Neural progenitor cell (in vitro differentiated cells): ENCODE data around the gene PPARA. TPM values are rescaled to one million over a fixed set of nuclear protein-coding genes. Genes with fewer than 3 reads are reported as not detected.

ENCODE experiments used
- DNase-seq: peaks from one replicate; pipeline ENCODE4 v3.0.0-alpha.2; 2016; ENCODE audit warnings: low spot score
- H2AFZ ChIP-seq: fragments of 200-600 bp; sonication (generic); replicated peaks from 2 replicates; pipeline ENCODE4 v1.6.1; 2016; ENCODE audit warnings: antibody characterized with exemption
- H3F3A ChIP-seq: fragments of 200-600 bp; sonication (generic); 2 replicates; pipeline ENCODE4 v1.6.1; 2016; ENCODE audit warnings: antibody characterized with exemption, low read depth
- H3K27ac ChIP-seq: fragments of 200-600 bp; sonication (generic); 2 replicates; pipeline ENCODE4 v1.5.1; 2016; ENCODE audit warnings: mild to moderate bottlenecking
- H3K27me3 ChIP-seq: fragments of 200-600 bp; sonication (generic); 2 replicates; pipeline ENCODE4 v1.6.1; 2016; ENCODE audit warnings: mild to moderate bottlenecking, moderate library complexity
- H3K36me3 ChIP-seq: fragments of 200-600 bp; sonication (generic); 2 replicates; pipeline ENCODE4 v1.5.1; 2016
- H3K4me1 ChIP-seq: fragments of 200-600 bp; sonication (generic); 2 replicates; pipeline ENCODE4 v1.6.1; 2016; ENCODE audit warnings: mixed run types
- H3K4me2 ChIP-seq: fragments of 200-600 bp; sonication (generic); 2 replicates; pipeline ENCODE4 v1.6.1; 2016
- H3K4me3 ChIP-seq: fragments of 200-600 bp; sonication (generic); 2 replicates; pipeline ENCODE4 v1.5.1; 2016
- H3K79me2 ChIP-seq: fragments of 200-600 bp; sonication (generic); 2 replicates; pipeline ENCODE4 v1.6.1; 2016; ENCODE audit warnings: low read depth
- H3K9ac ChIP-seq: fragments of 200-600 bp; sonication (generic); 2 replicates; pipeline ENCODE4 v1.6.1; 2016
- H3K9me3 ChIP-seq: fragments of 200-600 bp; sonication (generic); 2 replicates; pipeline ENCODE4 v1.5.1; 2016; ENCODE audit warnings: low read depth
- H4K20me1 ChIP-seq: fragments of 200-600 bp; sonication (generic); 2 replicates; pipeline ENCODE4 v1.6.1; 2016; ENCODE audit warnings: low read depth
- H3K27ac Mint-ChIP-seq: 3 replicates; pipeline ENCODE4 v1.8.0; 2021; ENCODE audit warnings: mixed read lengths
- H3K27me3 Mint-ChIP-seq: 2 replicates; pipeline ENCODE4 v1.8.0; 2022; ENCODE audit warnings: low read depth, mild to moderate bottlenecking, inconsistent platforms, moderate library complexity, mixed read lengths; ENCODE audit not compliant: insufficient read depth
- H3K36me3 Mint-ChIP-seq: 3 replicates; pipeline ENCODE4 v1.8.0; 2021; ENCODE audit warnings: mixed read lengths
- H3K4me1 Mint-ChIP-seq: 3 replicates; pipeline ENCODE4 v1.8.0; 2021; ENCODE audit warnings: mixed read lengths
- H3K4me3 Mint-ChIP-seq: 3 replicates; pipeline ENCODE4 v1.8.0; 2021; ENCODE audit warnings: mild to moderate bottlenecking, moderate library complexity, mixed read lengths
- H3K9me3 Mint-ChIP-seq: 3 replicates; pipeline ENCODE4 v1.8.0; 2020; ENCODE audit warnings: mixed read lengths
- EZH2 ChIP-seq: fragments of 200-600 bp; sonication (generic); IDR thresholded peaks from 2 replicates; pipeline ENCODE4 v1.6.1; 2017; ENCODE audit warnings: antibody characterized with exemption, mild to moderate bottlenecking, moderate library complexity
- EZH2phosphoT487 ChIP-seq: fragments of 200-600 bp; sonication (generic); IDR thresholded peaks from 2 replicates; pipeline ENCODE4 v1.6.1; 2017; ENCODE audit warnings: antibody characterized with exemption
- total RNA-seq: library from RNA; depleted of rRNA; stranded (reverse); fragments of >200 nt; gene quantifications from 2 replicates; pipeline ENCODE4 v1.2.3, GENCODE V29; 2015; ENCODE audit warnings: low replicate concordance
- TF ChIP-seq, protein P1 (sequence below): fragments of 200-600 bp; sonication (generic); IDR thresholded peaks from 2 replicates; pipeline ENCODE4 v1.5.1; 2017; ENCODE audit warnings: antibody characterized with exemption, mild to moderate bottlenecking

The PPARA gene
- total RNA-seq, 1 donor from 2014 or later = 5.2 TPM

DNA sequence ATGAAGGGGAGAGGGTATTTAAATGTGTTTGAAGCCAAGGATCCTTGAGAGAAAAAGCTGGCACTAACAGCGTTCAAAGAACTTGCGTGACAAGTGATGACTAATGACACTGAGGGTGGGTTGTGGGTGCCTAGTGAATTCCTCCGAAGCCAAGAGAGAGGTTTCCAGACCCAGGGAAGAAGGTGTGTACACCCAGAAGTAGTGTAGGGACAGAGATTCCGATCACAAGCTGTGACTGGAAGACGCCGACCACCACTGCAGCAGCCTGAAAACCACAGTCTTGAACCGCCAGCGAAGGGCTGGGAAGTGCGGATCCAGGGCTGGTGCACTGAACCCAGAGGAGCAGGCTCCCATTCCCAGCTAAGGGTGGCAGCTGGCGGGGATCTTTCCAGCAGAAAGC is 9.5 kb downstream of the PPARA start:
- H3K9ac ChIP-seq = no peak overlapping the region
- H3K36me3 Mint-ChIP-seq = no peaks in the 10 kb centered on the region
- H3K27me3 ChIP-seq = no peaks in the 10 kb centered on the region
- H3K4me2 ChIP-seq = no peak overlapping the region
- no peak overlapping the region for H3K27ac Mint-ChIP-seq
- no peaks in the 10 kb centered on the region for H3K9me3 ChIP-seq
- peaks cover 3% of the 10 kb centered on the region for H3K27me3 Mint-ChIP-seq
- no peaks in the 10 kb centered on the region for H3F3A ChIP-seq
- TF ChIP-seq EZH2 = no peak
- no peak for TF ChIP-seq EZH2phosphoT487
- TF ChIP-seq, protein P1, sequence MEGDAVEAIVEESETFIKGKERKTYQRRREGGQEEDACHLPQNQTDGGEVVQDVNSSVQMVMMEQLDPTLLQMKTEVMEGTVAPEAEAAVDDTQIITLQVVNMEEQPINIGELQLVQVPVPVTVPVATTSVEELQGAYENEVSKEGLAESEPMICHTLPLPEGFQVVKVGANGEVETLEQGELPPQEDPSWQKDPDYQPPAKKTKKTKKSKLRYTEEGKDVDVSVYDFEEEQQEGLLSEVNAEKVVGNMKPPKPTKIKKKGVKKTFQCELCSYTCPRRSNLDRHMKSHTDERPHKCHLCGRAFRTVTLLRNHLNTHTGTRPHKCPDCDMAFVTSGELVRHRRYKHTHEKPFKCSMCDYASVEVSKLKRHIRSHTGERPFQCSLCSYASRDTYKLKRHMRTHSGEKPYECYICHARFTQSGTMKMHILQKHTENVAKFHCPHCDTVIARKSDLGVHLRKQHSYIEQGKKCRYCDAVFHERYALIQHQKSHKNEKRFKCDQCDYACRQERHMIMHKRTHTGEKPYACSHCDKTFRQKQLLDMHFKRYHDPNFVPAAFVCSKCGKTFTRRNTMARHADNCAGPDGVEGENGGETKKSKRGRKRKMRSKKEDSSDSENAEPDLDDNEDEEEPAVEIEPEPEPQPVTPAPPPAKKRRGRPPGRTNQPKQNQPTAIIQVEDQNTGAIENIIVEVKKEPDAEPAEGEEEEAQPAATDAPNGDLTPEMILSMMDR = no peak
- no peaks in the 10 kb centered on the region for H3K4me1 ChIP-seq
- no peaks in the 10 kb centered on the region for H3K4me1 Mint-ChIP-seq
- no peak overlapping the region for H3K27ac ChIP-seq
- no peaks in the 10 kb centered on the region for H4K20me1 ChIP-seq
- no peaks in the 10 kb centered on the region for H3K9me3 Mint-ChIP-seq
- H3K36me3 ChIP-seq = no peaks in the 10 kb centered on the region
- no peak overlapping the region for H2AFZ ChIP-seq
- H3K79me2 ChIP-seq = no peaks in the 10 kb centered on the region
- no peak overlapping the region for H3K4me3 ChIP-seq
- DNase-seq = no peak
- H3K4me3 Mint-ChIP-seq = no peak overlapping the region

DNA sequence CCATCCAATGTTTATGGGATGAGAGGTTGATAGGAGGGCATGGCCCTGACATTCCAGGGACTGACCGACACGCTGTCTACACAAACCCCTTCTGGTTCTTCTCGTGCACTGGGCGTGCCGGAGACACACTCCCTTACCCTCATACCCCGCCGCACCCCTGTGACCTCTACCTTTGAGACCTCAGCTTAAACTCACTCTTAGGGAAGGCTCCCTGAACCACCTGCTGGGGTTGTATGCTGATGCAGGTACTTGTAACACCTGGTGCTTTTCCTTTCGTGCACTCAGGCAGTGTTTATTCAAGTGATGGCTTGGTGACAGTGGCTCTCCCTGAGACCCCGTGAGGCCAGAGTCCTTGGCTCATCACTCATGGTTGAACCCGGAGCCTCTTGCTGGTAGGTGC is 12.0 kb downstream of the PPARA start:
- Histone ChIP-seq H3K4me1 (no peaks in the 10 kb centered on the region), H2AFZ (no peak overlapping the region), H3K27me3 (no peaks in the 10 kb centered on the region), H3K9me3 (no peaks in the 10 kb centered on the region), H4K20me1 (no peaks in the 10 kb centered on the region), H3K4me2 (no peak overlapping the region), H3K36me3 (no peaks in the 10 kb centered on the region), H3K4me3 (no peak overlapping the region), H3F3A (no peaks in the 10 kb centered on the region), H3K27ac (no peak overlapping the region), H3K9ac (no peak overlapping the region), H3K79me2 (no peaks in the 10 kb centered on the region)
- no peaks in the 10 kb centered on the region for H3K36me3 Mint-ChIP-seq
- no peaks in the 10 kb centered on the region for H3K4me1 Mint-ChIP-seq
- TF ChIP-seq, protein P1 = no peak
- TF ChIP-seq EZH2phosphoT487 = no peak
- TF ChIP-seq EZH2 = no peak
- peaks cover 2% of the 10 kb centered on the region for H3K27me3 Mint-ChIP-seq
- no peak overlapping the region for H3K4me3 Mint-ChIP-seq
- DNase-seq = no peak
- no peak overlapping the region for H3K27ac Mint-ChIP-seq
- H3K9me3 Mint-ChIP-seq = no peaks in the 10 kb centered on the region

DNA sequence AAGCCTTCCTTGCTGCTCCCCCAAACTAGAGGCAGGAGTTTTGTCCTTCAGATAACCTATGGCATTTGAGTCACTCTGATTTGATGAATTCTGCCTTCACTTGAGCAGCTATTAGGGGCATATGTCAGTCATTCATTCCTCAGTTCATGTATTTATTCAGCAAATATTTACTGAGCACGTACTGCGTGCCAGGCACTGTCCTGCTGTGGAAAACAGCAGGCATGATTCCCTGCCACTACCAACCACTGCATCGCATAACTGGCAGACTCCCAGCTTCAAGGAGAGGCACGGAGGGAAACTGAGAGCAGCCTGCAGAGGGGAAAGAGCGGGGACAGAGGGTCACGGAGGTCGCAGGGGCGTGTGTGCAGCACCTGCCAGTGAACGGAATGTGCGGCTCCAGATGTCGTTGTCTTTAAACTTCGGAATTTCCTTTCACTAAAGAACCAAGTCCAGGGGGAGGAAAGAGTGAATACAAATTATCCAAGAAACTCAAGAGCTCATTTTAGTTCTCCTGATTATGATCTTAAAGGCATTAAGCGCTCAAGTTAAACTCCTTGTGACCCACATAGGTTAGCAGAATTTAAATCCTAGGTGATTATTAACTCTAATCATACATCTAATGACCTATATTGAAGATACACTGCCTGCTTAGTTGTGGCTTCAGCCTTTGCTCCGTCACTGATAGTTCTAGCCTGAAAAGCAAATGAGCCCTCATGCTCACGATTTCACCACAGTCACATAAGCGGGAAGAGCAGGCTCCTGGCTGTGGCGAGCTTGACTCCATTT is 12.6 kb downstream of the PPARA start:
- Histone ChIP-seq H3K27me3 (no peaks in the 10 kb centered on the region), H3K4me3 (no peak overlapping the region), H3K4me1 (no peaks in the 10 kb centered on the region), H4K20me1 (no peaks in the 10 kb centered on the region), H3K27ac (no peak overlapping the region), H3K36me3 (no peaks in the 10 kb centered on the region), H3K4me2 (no peak overlapping the region), H2AFZ (no peak overlapping the region), H3F3A (no peaks in the 10 kb centered on the region), H3K9me3 (no peaks in the 10 kb centered on the region), H3K79me2 (no peaks in the 10 kb centered on the region), H3K9ac (no peak overlapping the region)
- no peak for DNase-seq
- Mint-ChIP-seq H3K27ac (no peak overlapping the region), H3K4me1 (no peaks in the 10 kb centered on the region), H3K9me3 (no peaks in the 10 kb centered on the region), H3K27me3 (peaks cover 2% of the 10 kb centered on the region), H3K4me3 (no peak overlapping the region), H3K36me3 (no peaks in the 10 kb centered on the region)
- no peak for TF ChIP-seq EZH2
- TF ChIP-seq EZH2phosphoT487 = no peak
- TF ChIP-seq, protein P1 = no peak
